Neural cell (in vitro differentiated cells): ENCODE results near the gene PPFIBP2. TPM values are rescaled to one million over a fixed set of nuclear protein-coding genes. Genes with fewer than 3 reads are reported as not detected.

Experiments
- H2AFZ ChIP-seq: fragments of 200-600, 300-800 bp; sonication (generic), shearing (Covaris generic); 2 replicates; pipeline ENCODE4 v1.6.0; 2014; ENCODE audit warnings: low read depth, mild to moderate bottlenecking, antibody characterized with exemption, low read length, moderate library complexity
- H3F3A ChIP-seq: fragments of 200-600 bp; shearing (Covaris generic); 2 replicates; pipeline ENCODE4 v1.6.1; 2016; ENCODE audit warnings: mild to moderate bottlenecking, moderate library complexity, mixed read lengths, antibody characterized with exemption, low read length; ENCODE audit not compliant: insufficient read depth, poor library complexity, severe bottlenecking
- H3K27ac ChIP-seq: fragments of 200-600, 300-800 bp; sonication (generic), shearing (Covaris generic); 2 replicates; pipeline ENCODE4 v1.5.1; 2014; ENCODE audit warnings: mild to moderate bottlenecking, low read length, moderate library complexity
- H3K27me3 ChIP-seq: fragments of 300-800, 200-600 bp; sonication (generic), shearing (Covaris generic); 2 replicates; pipeline ENCODE4 v1.6.0; 2014; ENCODE audit warnings: mild to moderate bottlenecking, low read depth, low read length, moderate library complexity; ENCODE audit not compliant: insufficient read depth
- H3K36me3 ChIP-seq: fragments of 300-800, 200-600 bp; sonication (generic), shearing (Covaris generic); 2 replicates; pipeline ENCODE4 v1.5.1; 2014; ENCODE audit warnings: mild to moderate bottlenecking, antibody characterized with exemption, low read length, moderate library complexity; ENCODE audit not compliant: insufficient read depth
- H3K4me2 ChIP-seq: fragments of 300-800, 200-600 bp; sonication (generic), shearing (Covaris generic); 2 replicates; pipeline ENCODE4 v1.6.0; 2014; ENCODE audit warnings: mild to moderate bottlenecking, low read length
- H3K4me3 ChIP-seq: fragments of 300-800, 200-600 bp; sonication (generic), shearing (Covaris generic); 2 replicates; pipeline ENCODE4 v1.5.1; 2014; ENCODE audit warnings: mild to moderate bottlenecking, low read length, moderate library complexity
- H3K79me2 ChIP-seq: fragments of 200-600 bp; shearing (Covaris generic); replicated peaks from 2 replicates; pipeline ENCODE4 v1.6.0; 2014; ENCODE audit warnings: mild to moderate bottlenecking, low read length, moderate library complexity; ENCODE audit not compliant: insufficient read depth
- H3K9ac ChIP-seq: fragments of 300-800, 200-600 bp; sonication (generic), shearing (Covaris generic); 2 replicates; pipeline ENCODE4 v1.6.1; 2016; ENCODE audit warnings: mild to moderate bottlenecking, low read length, mixed read lengths
- H3K9me2 ChIP-seq: fragments of 200-600 bp; shearing (Covaris generic); 2 replicates; pipeline ENCODE4 v1.6.1; 2016; ENCODE audit warnings: mild to moderate bottlenecking, low read length, mixed read lengths; ENCODE audit not compliant: insufficient read depth
- H3K9me3 ChIP-seq: fragments of 200-600, 300-800 bp; sonication (generic), shearing (Covaris generic); 2 replicates; pipeline ENCODE4 v1.6.1; 2016; ENCODE audit warnings: mild to moderate bottlenecking, mixed run types, low read length, moderate library complexity, mixed read lengths
- H4K20me1 ChIP-seq: fragments of 200-600 bp; shearing (Covaris generic); 2 replicates; pipeline ENCODE4 v1.6.1; 2016; ENCODE audit warnings: mild to moderate bottlenecking, mixed run types; ENCODE audit not compliant: insufficient read depth
- EP300 ChIP-seq: fragments of 450-650 bp; conservative IDR thresholded peaks from 2 replicates; pipeline ENCODE4 v1.6.1; 2014; ENCODE audit warnings: antibody characterized with exemption, mild to moderate bottlenecking, moderate library complexity; ENCODE audit not compliant: poor library complexity, severe bottlenecking
- EZH2 ChIP-seq: fragments of 200-600, 300-800 bp; shearing (Covaris generic), sonication (generic); IDR thresholded peaks from 2 replicates; pipeline ENCODE4 v1.6.1; 2014; ENCODE audit warnings: antibody characterized with exemption, low read length, borderline replicate concordance, mild to moderate bottlenecking; ENCODE audit not compliant: insufficient read depth, poor library complexity, severe bottlenecking
- MXI1 ChIP-seq: fragments of 450-650 bp; conservative IDR thresholded peaks from 2 replicates; pipeline ENCODE4 v1.6.1; 2014; ENCODE audit warnings: antibody characterized with exemption, mild to moderate bottlenecking; ENCODE audit not compliant: poor library complexity, severe bottlenecking
- POLR2AphosphoS5 ChIP-seq: IDR thresholded peaks from 2 replicates; pipeline ENCODE4 v1.6.1; 2012
- RAD21 ChIP-seq: fragments of 450-650 bp; conservative IDR thresholded peaks from 2 replicates; pipeline ENCODE4 v1.6.1; 2014; ENCODE audit warnings: antibody characterized with exemption, mild to moderate bottlenecking, moderate library complexity
- REST ChIP-seq: IDR thresholded peaks from 2 replicates; pipeline ENCODE4 v1.6.1; 2012; ENCODE audit warnings: borderline replicate concordance
- SMC3 ChIP-seq: fragments of 450-650 bp; conservative IDR thresholded peaks from 2 replicates; pipeline ENCODE4 v1.6.1; 2014; ENCODE audit warnings: antibody characterized with exemption, mild to moderate bottlenecking, moderate library complexity; ENCODE audit not compliant: poor library complexity
- TAF1 ChIP-seq: IDR thresholded peaks from 2 replicates; pipeline ENCODE4 v1.6.1; 2012; ENCODE audit warnings: low read depth
- polyA plus RNA-seq: library from polyadenylated mRNA; depleted of rRNA; stranded (reverse); fragments of >200 nt; gene quantifications from 2 replicates; pipeline ENCODE4 v1.2.3, GENCODE V29; 2014
- TF ChIP-seq, protein P1 (sequence below): fragments of 450-650 bp; IDR thresholded peaks from 2 replicates; pipeline ENCODE4 v1.5.1; 2014; ENCODE audit warnings: antibody characterized with exemption, mild to moderate bottlenecking, moderate library complexity; ENCODE audit not compliant: poor library complexity, severe bottlenecking

The PPFIBP2 gene
- polyA plus RNA-seq, 1 donor from 2014 or later = not detected

GRCh38 chr11:7589861-7590260 is 76.1 kb downstream of the PPFIBP2 start:
- Histone ChIP-seq H3K27me3 (no peaks in the 10 kb centered on the region), H4K20me1 (no peaks in the 10 kb centered on the region), H3K4me2 (no peak overlapping the region), H3K9me3 (no peaks in the 10 kb centered on the region), H3K79me2 (no peaks in the 10 kb centered on the region), H3K9me2 (no peaks in the 10 kb centered on the region), H3K27ac (no peak overlapping the region), H3K9ac (no peak overlapping the region), H2AFZ (no peak overlapping the region), H3K36me3 (no peaks in the 10 kb centered on the region), H3F3A (no peaks in the 10 kb centered on the region), H3K4me3 (no peak overlapping the region)
- TF ChIP-seq, protein P1, sequence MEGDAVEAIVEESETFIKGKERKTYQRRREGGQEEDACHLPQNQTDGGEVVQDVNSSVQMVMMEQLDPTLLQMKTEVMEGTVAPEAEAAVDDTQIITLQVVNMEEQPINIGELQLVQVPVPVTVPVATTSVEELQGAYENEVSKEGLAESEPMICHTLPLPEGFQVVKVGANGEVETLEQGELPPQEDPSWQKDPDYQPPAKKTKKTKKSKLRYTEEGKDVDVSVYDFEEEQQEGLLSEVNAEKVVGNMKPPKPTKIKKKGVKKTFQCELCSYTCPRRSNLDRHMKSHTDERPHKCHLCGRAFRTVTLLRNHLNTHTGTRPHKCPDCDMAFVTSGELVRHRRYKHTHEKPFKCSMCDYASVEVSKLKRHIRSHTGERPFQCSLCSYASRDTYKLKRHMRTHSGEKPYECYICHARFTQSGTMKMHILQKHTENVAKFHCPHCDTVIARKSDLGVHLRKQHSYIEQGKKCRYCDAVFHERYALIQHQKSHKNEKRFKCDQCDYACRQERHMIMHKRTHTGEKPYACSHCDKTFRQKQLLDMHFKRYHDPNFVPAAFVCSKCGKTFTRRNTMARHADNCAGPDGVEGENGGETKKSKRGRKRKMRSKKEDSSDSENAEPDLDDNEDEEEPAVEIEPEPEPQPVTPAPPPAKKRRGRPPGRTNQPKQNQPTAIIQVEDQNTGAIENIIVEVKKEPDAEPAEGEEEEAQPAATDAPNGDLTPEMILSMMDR = no peak
- TF ChIP-seq POLR2AphosphoS5 (no peak), EZH2 (no peak), SMC3 (no peak), MXI1 (no peak), RAD21 (no peak), EP300 (no peak), TAF1 (no peak), REST (no peak)

DNA sequence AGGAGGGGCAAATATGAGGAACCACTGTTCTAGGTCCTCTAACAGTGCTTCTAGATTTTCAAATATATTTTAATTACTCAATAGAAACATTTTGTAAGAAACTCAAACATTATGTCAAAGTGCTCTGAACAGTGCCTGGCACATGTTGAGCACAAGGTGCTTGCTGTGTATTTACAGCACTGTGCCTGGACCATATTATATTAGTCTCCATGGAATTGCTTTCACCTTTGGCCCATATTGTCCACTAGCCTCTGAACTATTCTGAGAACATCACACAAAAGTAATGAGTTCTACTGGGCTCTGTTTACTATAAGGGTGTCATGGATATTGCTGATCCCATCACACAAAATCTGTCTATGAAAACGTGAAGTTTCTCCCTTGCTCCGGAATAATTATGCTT is 76.7 kb downstream of the PPFIBP2 start:
- Histone ChIP-seq H3K79me2 (no peaks in the 10 kb centered on the region), H2AFZ (no peak overlapping the region), H3K4me3 (no peak overlapping the region), H3K27me3 (no peaks in the 10 kb centered on the region), H3K27ac (no peak overlapping the region), H4K20me1 (no peaks in the 10 kb centered on the region), H3K4me2 (no peak overlapping the region), H3K9me3 (no peaks in the 10 kb centered on the region), H3K9ac (no peak overlapping the region), H3K9me2 (no peaks in the 10 kb centered on the region), H3F3A (no peaks in the 10 kb centered on the region), H3K36me3 (no peaks in the 10 kb centered on the region)
- TF ChIP-seq TAF1 (no peak), POLR2AphosphoS5 (no peak), EP300 (no peak), RAD21 (no peak), REST (no peak), EZH2 (no peak), MXI1 (no peak), SMC3 (no peak)
